ENCODE results near the gene NAB2. TPM values are rescaled to one million over a fixed set of nuclear protein-coding genes. Genes with fewer than 3 reads are reported as not detected.

The NAB2 gene
- total and polyA plus RNA-seq, 2 donors (not counting 3 experiments of a cell fraction or from before 2014, with no cell fraction given) = 14.6 to 15.9 TPM

- H2AFZ ChIP-seq (ENCODE audit: low read depth, low read length) = peak overlapping the region; percentile 82
- H3K9me1 ChIP-seq (replicated peaks; ENCODE audit: control insufficient read depth, extremely low read depth, insufficient read depth, low read length) = no peaks in the 10 kb centered on the region
- DNase-seq (ENCODE audit: low read depth, low spot score) (no peak), FAIRE-seq (no peak)
- H3K9me3 ChIP-seq (replicated peaks; ENCODE audit: control insufficient read depth, insufficient read depth, low read length) = no peaks in the 10 kb centered on the region
- H4K20me1 ChIP-seq (replicated peaks; ENCODE audit: control insufficient read depth, extremely low read depth, insufficient read depth, low read length) = no peaks in the 10 kb centered on the region
- ChIA-PET POLR2A (interaction anchor here (1.2 kb wide), 1 partner anchor 402 kb away, joined by 3 read pairs; the partner anchor contains the start of gene NACA), CTCF (interaction anchor here (0.7 to 18.0 kb wide), 14 partner anchors 15 to 146 kb away, joined by 3 to 429 read pairs (median 4); partner anchors contain the start of genes SHMT2 and STAT6)
- H3K4me1 ChIP-seq (ENCODE audit: control insufficient read depth, extremely low read depth, insufficient read depth, low read length) = peaks cover 4% of the 10 kb centered on the region
- peak overlapping the region; percentile 34 to 86 (median 68) for H3K4me3 ChIP-seq (replicated peaks in 1 of 3; ENCODE audit: insufficient read depth in 1 of 3, low read depth in 1 of 3, low read length in 3 of 3)
- no peak overlapping the region for H3K9ac ChIP-seq (replicated peaks; ENCODE audit: extremely low read depth, insufficient read depth, low read length)
- no peak for TF ChIP-seq MAX (IDR thresholded peaks at IDR 0.05; ENCODE audit: insufficient read depth, insufficient read length)
- peak; percentile 32 for TF ChIP-seq FOS (IDR thresholded peaks at IDR 0.05; ENCODE audit: borderline replicate concordance, insufficient read depth, low read length)
- no peak for TF ChIP-seq POLR2A (IDR thresholded peaks at IDR 0.05; ENCODE audit: low read depth, low read length)
- peak in 1 of 2 donors; percentile 16 for TF ChIP-seq CTCF (IDR thresholded peaks at IDR 0.05; ENCODE audit: extremely low read depth in 1 of 2, insufficient read depth in 1 of 2, low read depth in 1 of 2, low read length in 2 of 2)
- no peak for TF ChIP-seq POLR2AphosphoS5 (IDR thresholded peaks at IDR 0.05; ENCODE audit: insufficient read depth, low read depth, low read length)
- no peak for TF ChIP-seq GATA2 (IDR thresholded peaks at IDR 0.05; ENCODE audit: insufficient read depth, insufficient read length, low read depth, low read length)
- no peak for TF ChIP-seq MYC (IDR thresholded peaks at IDR 0.05; ENCODE audit: low read depth, low read length)
- TF ChIP-seq EZH2 (IDR thresholded peaks at IDR 0.05; ENCODE audit: borderline replicate concordance, low read depth, low read length, severe bottlenecking) = peak; percentile 45
- TF ChIP-seq JUN (IDR thresholded peaks at IDR 0.05; ENCODE audit: borderline replicate concordance, insufficient read depth, insufficient read length, low read depth) = no peak
- dilution Hi-C loops (cut with MboI; ENCODE audit: extremely low pct_ligation_motif_present, low sequenced_read_pairs) (no loop called here), intact Hi-C loops (cut with micrococcal nuclease) (loop anchor here (5.0 kb wide), 1 partner anchor 115 kb away; no protein-coding TSS in a partner anchor)
- TSS peak; percentile 43 for BruUV-seq (replicated peaks)
- no peak overlapping the region for H3K27ac ChIP-seq (ENCODE audit: insufficient read depth, low read depth, low read length)
- H3K4me2 ChIP-seq (ENCODE audit: insufficient read depth, low read length) = peak overlapping the region; percentile 95
- no peaks in the 10 kb centered on the region for H3K36me3 ChIP-seq (ENCODE audit: control insufficient read depth in 2 of 2, extremely low read depth in 1 of 2, insufficient read depth in 2 of 2, low read length in 2 of 2)
- H3K27me3 ChIP-seq (ENCODE audit: control insufficient read depth in 2 of 2, insufficient read depth in 2 of 2, low read length in 2 of 2) = peaks cover 40 to 58% of the 10 kb centered on the region in 2 experiments
- H3K79me2 ChIP-seq (ENCODE audit: control insufficient read depth, insufficient read depth, low read length) = no peaks in the 10 kb centered on the region
Observed at GRCh38 chr12:57127101-57127725, 38.3 kb downstream of the NAB2 start.

Measured in endothelial cell of umbilical vein (primary cell).